Activated naive CD8-positive, alpha-beta T cell treated with anti-CD3 and anti-CD28 coated beads, Interleukin-2, amount 50 U/mL, for 24 hours (primary cell): Measurements from ENCODE around the gene IFIT1.
"Not testable (repeated sequence)": the region's sequence is repeated elsewhere in the genome, so short reads cannot be mapped to it uniquely, and the experiment has no call there.

ENCODE experiments used
- ATAC-seq: fragments of 150-1000 bp; cut with Tn5 transposase; one replicate; pipeline ENCODE4 v1.10.0; 2021
- DNase-seq: peaks from one replicate; pipeline ENCODE4 v3.0.0; 2021
- H3K27ac Mint-ChIP-seq: one replicate; pipeline ENCODE4 v1.8.0; 2021; ENCODE audit warnings: mild to moderate bottlenecking, mixed read lengths
- H3K27me3 Mint-ChIP-seq: one replicate; pipeline ENCODE4 v1.8.0; 2021; ENCODE audit warnings: mixed read lengths
- H3K36me3 Mint-ChIP-seq: one replicate; pipeline ENCODE4 v1.8.0; 2021; ENCODE audit warnings: low read depth, mixed read lengths
- H3K4me1 Mint-ChIP-seq: one replicate; pipeline ENCODE4 v1.8.0; 2021; ENCODE audit warnings: mixed read lengths
- H3K4me3 Mint-ChIP-seq: one replicate; pipeline ENCODE4 v1.8.0; 2021; ENCODE audit warnings: mild to moderate bottlenecking, moderate library complexity, mixed read lengths
- H3K9me3 Mint-ChIP-seq: one replicate; pipeline ENCODE4 v1.8.0; 2021; ENCODE audit warnings: mixed read lengths

IFIT1 gene

DNA sequence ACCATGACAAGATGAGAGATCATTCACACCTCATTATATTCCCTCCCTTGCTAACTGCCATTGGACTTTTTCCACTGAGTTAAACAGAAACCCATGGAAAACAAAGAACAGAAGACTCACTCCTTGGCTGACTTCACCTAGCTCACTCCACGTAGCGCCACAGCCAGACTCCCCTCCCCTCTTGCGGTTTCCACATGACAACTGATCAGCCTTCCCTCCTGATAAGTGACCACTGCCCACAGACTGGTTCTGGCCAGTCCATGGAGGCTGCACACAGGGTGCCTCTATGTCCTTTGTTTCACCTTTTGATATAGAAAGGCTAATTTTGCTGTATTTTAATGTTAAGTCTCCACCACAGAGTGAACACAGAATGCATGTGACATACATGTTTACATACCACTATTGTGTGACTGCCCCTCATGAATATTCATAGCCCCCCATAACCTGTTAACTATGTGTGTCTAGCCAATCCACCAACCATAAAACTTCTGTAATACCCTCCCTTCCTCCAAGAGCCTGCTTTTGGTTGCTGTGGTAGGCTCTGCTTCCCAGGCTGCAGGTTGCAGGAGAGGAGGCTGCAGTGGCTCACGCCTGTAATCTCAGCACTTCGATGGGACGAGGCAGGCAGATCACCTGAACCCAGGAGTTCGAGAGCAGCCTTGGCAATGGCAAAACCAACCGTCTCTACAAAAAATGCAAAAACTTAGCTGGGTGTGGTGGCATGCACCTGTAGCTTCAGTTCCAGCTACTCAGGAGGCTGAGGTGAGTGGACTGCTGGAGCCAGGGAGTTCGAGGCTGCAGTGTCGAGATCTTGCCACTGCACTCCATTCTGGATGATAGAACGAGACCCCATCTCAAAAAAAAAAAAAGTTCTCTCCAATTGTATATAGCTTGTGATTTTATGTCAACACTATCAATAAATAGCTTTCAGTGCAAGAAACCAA is 12.0 kb downstream of the IFIT1 start:
- Mint-ChIP-seq H3K4me3 (no peak overlapping the region), H3K4me1 (peaks cover 2% of the 10 kb centered on the region), H3K9me3 (peaks cover 4% of the 10 kb centered on the region), H3K27me3 (no peaks in the 10 kb centered on the region), H3K36me3 (peaks cover 14% of the 10 kb centered on the region), H3K27ac (no peak overlapping the region)
- ATAC-seq (no peak), DNase-seq (no peak)

DNA sequence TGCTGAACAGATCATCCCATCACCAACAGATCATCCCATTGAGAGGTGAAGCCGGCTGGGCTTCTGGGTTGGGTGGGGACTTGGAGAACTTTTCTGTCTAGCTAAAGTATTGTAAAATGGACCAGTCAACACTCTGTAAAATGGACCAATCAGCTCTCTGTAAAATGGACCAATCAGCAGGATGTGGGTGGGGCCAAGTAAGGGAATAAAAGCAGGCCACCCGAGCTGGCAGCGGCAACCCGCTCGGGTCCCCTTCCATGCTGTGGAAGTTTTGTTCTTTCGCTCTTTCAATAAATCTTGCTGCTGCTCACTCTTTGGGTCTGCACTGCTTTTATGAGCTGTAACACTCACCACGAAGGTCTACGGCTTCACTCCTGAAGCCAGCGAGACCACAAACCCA is 13.8 kb downstream of the IFIT1 start:
- H3K36me3 Mint-ChIP-seq: peaks cover 14% of the 10 kb centered on the region
- not testable (repeated sequence) for H3K9me3 Mint-ChIP-seq, H3K27ac Mint-ChIP-seq, H3K4me3 Mint-ChIP-seq, H3K4me1 Mint-ChIP-seq, ATAC-seq, DNase-seq, H3K27me3 Mint-ChIP-seq

DNA sequence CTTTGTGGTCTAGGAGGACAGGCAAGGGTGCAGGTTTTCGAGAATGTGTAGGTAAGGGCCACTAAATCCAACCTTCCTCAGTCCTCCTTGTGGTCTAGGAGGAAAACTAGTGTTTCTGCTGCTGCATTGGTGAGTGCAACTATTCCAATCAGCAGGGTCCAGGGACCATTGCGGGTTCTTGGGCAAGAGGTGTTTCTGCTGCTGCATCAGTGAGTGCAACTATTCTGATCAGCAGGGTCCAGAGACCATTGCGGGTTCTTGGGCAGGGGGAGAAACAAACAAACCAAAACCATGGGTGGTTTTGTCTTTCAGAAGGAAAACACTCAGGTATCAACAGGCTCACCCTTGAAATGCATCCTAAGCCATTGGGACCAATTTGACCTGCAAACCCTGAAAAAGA is 15.4 kb downstream of the IFIT1 start:
- H3K9me3 Mint-ChIP-seq, H3K27ac Mint-ChIP-seq, DNase-seq, H3K4me3 Mint-ChIP-seq, H3K27me3 Mint-ChIP-seq, ATAC-seq, H3K36me3 Mint-ChIP-seq: not testable (repeated sequence)
- peaks cover 18% of the 10 kb centered on the region for H3K4me1 Mint-ChIP-seq

DNA sequence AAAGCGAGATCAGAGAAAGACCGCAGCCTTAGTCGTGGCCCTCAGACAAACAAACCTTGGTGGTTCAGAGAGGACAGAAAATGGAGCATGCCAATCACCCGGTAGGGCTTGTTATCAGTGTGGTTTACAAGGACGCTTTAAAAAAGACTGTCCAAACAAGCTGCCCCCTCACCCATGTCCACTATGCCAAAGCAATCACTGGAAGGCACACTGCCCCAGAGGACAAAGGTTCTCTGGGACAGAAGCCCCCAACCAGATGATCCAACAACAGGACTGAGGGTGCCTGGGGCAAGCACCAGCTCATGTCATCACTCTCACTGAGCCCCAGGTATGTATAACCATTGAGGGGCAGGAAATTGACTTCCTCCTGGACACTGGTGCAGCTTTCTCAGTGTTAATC is 16.9 kb downstream of the IFIT1 start:
- not testable (repeated sequence) for H3K36me3 Mint-ChIP-seq, DNase-seq, H3K4me3 Mint-ChIP-seq, H3K27me3 Mint-ChIP-seq, H3K9me3 Mint-ChIP-seq, H3K27ac Mint-ChIP-seq, ATAC-seq
- peaks cover 29% of the 10 kb centered on the region for H3K4me1 Mint-ChIP-seq

DNA sequence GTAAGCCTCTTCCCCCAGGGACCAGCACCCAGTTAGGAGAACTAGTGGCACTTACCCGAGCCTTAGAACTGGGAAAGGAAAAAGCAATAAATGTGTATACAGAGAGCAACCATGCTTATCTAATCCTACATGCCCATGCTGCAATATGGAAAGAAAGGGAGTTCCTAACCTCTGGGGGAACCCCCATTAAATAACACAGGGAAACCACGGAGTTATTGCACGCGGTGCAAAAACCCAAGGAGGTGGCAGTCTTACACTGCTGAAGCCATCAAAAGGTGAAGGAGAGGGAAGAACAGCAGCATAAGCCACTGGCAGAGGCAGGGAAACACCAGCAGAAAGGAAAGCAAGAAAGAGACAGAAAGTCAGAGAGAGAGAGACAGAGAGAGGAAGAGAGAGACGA is 18.1 kb downstream of the IFIT1 start:
- H3K4me1 Mint-ChIP-seq: peaks cover 33% of the 10 kb centered on the region
- ATAC-seq, H3K36me3 Mint-ChIP-seq, DNase-seq, H3K4me3 Mint-ChIP-seq, H3K9me3 Mint-ChIP-seq, H3K27ac Mint-ChIP-seq, H3K27me3 Mint-ChIP-seq: not testable (repeated sequence)

DNA sequence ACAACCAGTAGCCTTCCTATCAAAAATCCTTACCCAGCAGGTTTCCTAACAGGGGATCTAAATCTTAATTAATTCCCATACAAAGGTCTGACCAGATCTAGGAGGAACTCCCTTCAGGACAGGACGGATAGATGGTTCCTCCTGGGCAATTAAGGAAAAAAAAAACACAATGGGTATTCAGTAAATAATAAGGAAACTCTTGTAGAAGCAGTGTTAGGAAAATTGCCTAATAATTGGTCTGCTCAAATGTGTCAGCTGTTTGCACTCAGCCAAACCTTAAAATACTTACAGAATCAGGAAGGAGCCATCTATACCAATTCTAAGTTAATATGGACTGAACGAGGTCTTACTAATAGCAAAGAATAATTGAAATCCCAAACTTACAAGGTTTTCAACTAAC is 18.7 kb downstream of the IFIT1 start:
- not testable (repeated sequence) for H3K27me3 Mint-ChIP-seq, H3K4me3 Mint-ChIP-seq, H3K27ac Mint-ChIP-seq, ATAC-seq, DNase-seq, H3K9me3 Mint-ChIP-seq
- Mint-ChIP-seq H3K36me3 (peaks cover 11% of the 10 kb centered on the region), H3K4me1 (peaks cover 39% of the 10 kb centered on the region)

DNA sequence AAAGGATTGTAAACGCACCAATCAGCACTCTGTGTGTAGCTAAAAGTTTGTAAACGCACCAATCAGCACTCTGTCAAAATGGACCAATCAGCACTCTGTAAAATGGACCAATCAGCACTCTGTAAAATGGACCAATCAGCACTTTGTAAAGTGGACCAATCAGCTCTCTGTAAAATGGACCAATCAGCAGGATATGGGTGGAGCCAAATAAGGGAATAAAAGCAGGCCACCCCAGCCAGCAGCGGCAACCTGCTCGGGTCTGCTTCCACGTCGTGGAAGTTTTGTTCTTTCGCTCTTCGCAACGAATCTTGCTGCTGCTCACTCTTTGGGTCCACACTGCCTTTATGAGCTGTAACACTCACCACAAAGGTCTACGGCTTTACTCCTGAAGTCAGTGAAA is 19.9 kb downstream of the IFIT1 start:
- H3K4me1 Mint-ChIP-seq: peaks cover 49% of the 10 kb centered on the region
- H3K4me3 Mint-ChIP-seq: peak overlapping the region; percentile 63
- H3K27ac Mint-ChIP-seq: peak overlapping the region; percentile 75
- peak; percentile 42 for DNase-seq
- H3K36me3 Mint-ChIP-seq: peaks cover 18% of the 10 kb centered on the region
- not testable (repeated sequence) for H3K27me3 Mint-ChIP-seq, ATAC-seq, H3K9me3 Mint-ChIP-seq

DNA sequence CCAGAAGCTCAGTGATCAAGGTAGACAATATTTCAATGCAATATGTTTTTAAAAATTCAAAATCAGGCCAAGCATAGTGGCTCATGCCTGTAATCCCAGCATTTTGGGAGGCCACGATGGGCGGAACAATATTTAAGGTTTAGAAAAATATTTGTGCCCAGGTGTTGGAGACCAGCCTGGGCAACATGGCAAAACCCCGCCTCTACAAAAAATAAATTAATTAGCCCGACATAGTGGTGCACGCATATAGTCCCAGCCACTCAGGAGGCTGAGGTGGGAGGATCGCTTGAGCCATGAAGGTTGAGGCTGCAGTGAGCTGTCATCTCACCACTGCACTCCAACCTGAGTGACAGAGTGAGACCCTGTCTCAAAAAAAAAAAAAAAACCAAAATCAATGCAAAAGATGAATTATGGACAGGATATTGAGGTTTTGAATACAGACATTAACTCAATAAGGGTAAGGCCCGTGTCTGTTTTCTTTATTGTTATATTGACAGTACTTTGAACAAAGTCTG is 21.0 kb downstream of the IFIT1 start:
- Mint-ChIP-seq H3K27ac (peak overlapping the region; percentile 89), H3K36me3 (peaks cover 24% of the 10 kb centered on the region), H3K9me3 (no peaks in the 10 kb centered on the region), H3K27me3 (no peaks in the 10 kb centered on the region), H3K4me1 (peaks cover 61% of the 10 kb centered on the region), H3K4me3 (peak overlapping the region; percentile 86)
- DNase-seq (no peak), ATAC-seq (no peak)

DNA sequence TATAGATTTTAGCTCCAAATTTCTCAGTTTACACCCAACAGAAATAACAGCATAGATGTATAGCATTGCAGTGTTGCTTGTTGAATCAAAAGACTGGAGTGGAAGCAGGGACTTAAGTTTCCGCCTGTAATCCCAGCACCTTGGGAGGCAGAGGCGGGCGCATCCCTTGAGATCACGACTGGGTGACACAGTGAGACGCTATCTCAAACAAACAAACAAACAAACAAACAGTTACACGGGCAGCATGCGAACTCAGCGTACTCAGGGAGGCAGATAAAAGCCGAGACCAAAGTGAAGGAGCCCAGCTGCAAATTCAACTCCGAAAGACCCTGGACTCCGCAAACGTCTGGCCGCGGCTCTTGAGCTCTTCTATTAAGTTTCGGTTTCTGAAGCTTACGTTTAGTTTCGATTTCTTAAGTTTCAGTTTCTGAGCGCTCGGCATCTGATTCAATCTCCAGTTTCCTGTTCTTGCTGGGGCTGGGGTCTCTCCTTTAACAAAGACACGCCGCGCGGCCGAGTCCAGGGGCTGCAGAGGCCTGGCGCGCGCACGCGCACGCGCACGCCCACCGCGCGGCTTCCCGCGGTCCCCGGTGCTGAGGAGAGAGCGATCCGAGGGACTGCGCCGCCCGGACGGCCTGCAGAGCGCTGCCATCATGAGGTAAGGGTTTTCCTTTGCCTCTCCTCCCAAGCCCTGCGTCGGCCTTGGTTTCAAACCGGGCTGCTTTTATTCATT is 21.9 kb downstream of the IFIT1 start, which contains the start of gene IFIT5:
IFIT5 (plus strand) TSS at position 423 of the 733 bp plus-strand sequence; CDS start at position 654, 231 bp downstream.
- DNase-seq (peak; percentile 66), ATAC-seq (peak; percentile 79)
- peak within 1 kb of the TSS; percentile 89 for H3K27ac Mint-ChIP-seq
- H3K36me3 Mint-ChIP-seq: peaks cover 24% of the 10 kb centered on the region
- H3K4me1 Mint-ChIP-seq: peaks cover 67% of the 10 kb centered on the region
- H3K4me3 Mint-ChIP-seq: peak within 1 kb of the TSS; percentile 86
- H3K27me3 Mint-ChIP-seq: no peaks in the 10 kb centered on the region
- H3K9me3 Mint-ChIP-seq: no peaks in the 10 kb centered on the region

DNA sequence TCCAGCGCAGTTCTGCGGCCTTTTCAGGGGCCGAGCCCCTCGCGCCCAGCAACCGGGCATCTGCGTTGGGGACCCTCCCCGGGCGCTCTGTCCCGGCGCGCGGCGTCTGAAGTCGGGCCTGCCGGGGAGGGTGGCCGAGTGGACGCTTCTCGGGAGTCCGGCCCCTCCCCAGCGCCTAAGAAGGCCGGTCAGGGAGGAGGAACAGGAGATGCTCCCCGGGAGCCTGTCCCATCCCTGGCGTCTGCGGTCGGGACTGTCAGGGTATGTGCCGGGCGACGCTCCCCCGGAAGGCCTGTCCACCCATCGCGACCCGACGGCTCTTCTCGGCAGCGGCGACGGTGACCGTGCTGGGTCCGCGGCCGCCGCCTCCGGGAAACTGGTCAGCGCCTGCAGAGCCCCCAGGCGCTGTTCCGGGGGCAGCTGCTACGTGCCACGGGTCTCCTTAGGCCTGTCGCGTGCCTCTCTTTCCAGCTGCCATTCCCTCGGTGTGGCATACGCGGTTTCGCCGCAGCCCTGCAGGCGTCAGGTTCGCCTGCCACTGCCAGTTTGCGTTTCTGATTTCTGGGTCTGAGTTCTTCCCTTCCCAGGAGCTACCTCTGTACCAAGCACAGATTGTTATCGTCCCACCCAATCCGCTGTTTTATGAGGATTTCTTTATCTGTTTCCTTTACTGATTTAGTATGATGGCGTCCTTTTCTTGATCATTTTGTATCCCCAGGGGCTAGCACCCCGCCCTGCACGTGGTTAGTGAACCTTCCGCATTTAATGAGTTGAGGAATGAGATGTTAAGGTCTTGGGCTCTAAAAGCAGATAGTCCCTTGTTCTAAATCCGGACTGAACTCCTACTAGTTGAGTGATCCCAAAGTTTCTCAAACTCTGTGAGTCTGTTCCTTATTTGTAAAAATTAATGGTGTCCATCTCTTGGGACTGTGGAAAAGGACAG is 22.7 kb downstream of the IFIT1 start:
- H3K27ac Mint-ChIP-seq: peak overlapping the region; percentile 89
- no peaks in the 10 kb centered on the region for H3K27me3 Mint-ChIP-seq
- H3K36me3 Mint-ChIP-seq: peaks cover 28% of the 10 kb centered on the region
- DNase-seq (peak; percentile 40), ATAC-seq (peak; percentile 45)
- H3K9me3 Mint-ChIP-seq: no peaks in the 10 kb centered on the region
- peak overlapping the region; percentile 86 for H3K4me3 Mint-ChIP-seq
- peaks cover 71% of the 10 kb centered on the region for H3K4me1 Mint-ChIP-seq

DNA sequence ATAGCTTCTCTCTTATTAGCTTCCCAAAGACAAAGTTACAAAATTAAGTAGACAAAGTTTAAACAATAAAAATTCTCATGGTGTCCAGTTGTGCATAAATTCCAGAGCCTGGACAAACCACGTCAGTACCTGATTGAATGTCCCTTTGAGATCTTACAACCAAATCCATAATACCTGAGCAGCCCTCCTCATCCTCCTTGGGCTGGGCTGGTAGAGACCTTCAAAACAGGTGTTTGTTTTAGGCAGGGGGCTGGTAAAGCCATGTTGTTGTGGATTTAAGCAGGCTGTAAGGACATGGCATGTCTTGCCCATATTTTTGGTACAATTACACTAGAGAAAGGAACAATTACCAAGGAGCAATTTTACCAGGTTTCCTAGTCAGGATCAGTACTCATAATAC is 24.0 kb downstream of the IFIT1 start:
- Mint-ChIP-seq H3K4me1 (peaks cover 62% of the 10 kb centered on the region), H3K9me3 (no peaks in the 10 kb centered on the region), H3K27me3 (no peaks in the 10 kb centered on the region), H3K36me3 (peaks cover 33% of the 10 kb centered on the region), H3K4me3 (peak overlapping the region; percentile 86), H3K27ac (peak overlapping the region; percentile 81)
- ATAC-seq (no peak), DNase-seq (no peak)

DNA sequence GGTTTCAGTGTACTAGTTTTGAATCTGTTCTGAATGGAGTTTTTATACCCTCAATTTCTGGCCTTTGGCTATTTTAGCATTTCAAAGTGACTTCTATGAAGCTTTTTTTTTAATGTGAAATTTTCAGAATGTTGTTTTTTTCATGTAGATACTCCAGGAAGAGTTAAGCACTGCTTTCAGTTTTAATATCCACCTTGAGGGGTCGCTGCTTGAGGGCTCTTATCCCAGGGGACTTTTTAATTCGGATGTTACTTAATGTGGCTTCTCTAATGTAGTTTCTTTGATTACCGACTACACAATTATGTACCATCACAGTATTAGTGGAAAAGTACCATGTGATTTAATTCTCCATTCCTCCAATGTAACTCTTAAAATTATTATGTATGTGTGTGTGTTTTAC is 27.1 kb downstream of the IFIT1 start:
- peak overlapping the region; percentile 47 for H3K4me3 Mint-ChIP-seq
- no peak overlapping the region for H3K27ac Mint-ChIP-seq
- H3K36me3 Mint-ChIP-seq: peaks cover 31% of the 10 kb centered on the region
- no peak for ATAC-seq
- peaks cover 41% of the 10 kb centered on the region for H3K4me1 Mint-ChIP-seq
- no peaks in the 10 kb centered on the region for H3K27me3 Mint-ChIP-seq
- H3K9me3 Mint-ChIP-seq: no peaks in the 10 kb centered on the region
- no peak for DNase-seq

DNA sequence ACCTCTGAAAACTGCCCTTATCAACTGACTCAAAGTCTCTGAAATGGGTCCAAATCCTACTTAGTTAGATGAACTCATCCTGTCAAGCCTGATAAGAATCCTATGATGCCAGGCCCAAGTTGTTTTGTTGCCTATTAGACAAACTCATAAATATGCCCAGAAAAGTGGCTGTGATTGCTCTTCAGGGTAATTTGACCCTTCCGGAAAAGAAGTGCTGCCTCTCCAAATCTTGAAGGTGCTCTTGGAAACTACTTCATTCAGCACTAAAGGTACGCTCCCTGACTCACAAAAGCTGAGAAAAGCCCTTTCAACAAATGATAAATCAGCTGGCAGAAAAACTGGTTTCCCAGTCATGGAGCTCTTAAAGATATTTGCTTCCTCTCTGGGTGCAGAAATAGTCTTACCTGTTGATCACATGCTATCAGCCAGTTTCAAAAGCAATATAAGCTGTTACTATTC is 28.6 kb downstream of the IFIT1 start:
- DNase-seq: no peak
- no peak overlapping the region for H3K4me3 Mint-ChIP-seq
- H3K27ac Mint-ChIP-seq: no peak overlapping the region
- H3K9me3 Mint-ChIP-seq: no peaks in the 10 kb centered on the region
- no peak for ATAC-seq
- peaks cover 23% of the 10 kb centered on the region for H3K36me3 Mint-ChIP-seq
- no peaks in the 10 kb centered on the region for H3K27me3 Mint-ChIP-seq
- peaks cover 33% of the 10 kb centered on the region for H3K4me1 Mint-ChIP-seq

DNA sequence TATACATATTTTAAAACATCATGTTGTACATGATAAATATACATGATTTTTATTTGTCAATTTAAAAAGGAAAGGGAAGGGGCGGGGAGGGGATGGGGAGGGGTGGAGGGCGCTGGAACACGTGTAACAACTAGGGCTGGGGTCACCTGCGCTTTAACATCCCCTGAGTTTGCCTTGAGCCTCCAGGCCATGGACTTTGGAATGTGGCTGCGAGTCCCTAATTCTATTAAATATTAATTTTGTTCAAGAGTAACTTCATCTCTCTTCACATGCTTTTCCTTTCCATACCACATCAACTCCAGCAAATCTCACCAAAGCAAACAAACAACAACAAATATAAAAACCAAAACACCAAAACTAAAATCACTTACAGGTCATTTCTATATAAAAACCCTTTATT is 32.6 kb downstream of the IFIT1 start:
- Mint-ChIP-seq H3K27ac (no peak overlapping the region), H3K27me3 (peaks cover 2% of the 10 kb centered on the region), H3K4me1 (no peaks in the 10 kb centered on the region), H3K9me3 (no peaks in the 10 kb centered on the region), H3K36me3 (peaks cover 6% of the 10 kb centered on the region), H3K4me3 (no peak overlapping the region)
- ATAC-seq (no peak), DNase-seq (no peak)
